Esophagus muscularis mucosa (tissue), 4 donors: ENCODE results near the gene PRKCB.

Source experiments
- EP300 ChIP-seq: sonication (generic); formaldehyde crosslinking; IDR thresholded peaks from one replicate; pipeline ENCODE4 v1.6.1; 2017; ENCODE audit warnings: antibody characterized with exemption
- POLR2A ChIP-seq: fragments of 450-650 bp; IDR thresholded peaks from one replicate; pipeline ENCODE4 v1.6.1; 2017; ENCODE audit warnings: antibody characterized with exemption, moderate library complexity, mild to moderate bottlenecking, low read depth
- TF ChIP-seq, protein P1 (sequence below), 3 experiments: fragments of 200-600 bp in 2 of 3; fragments of 450-650 bp in 1 of 3; sonication (generic) in 2 of 3; IDR thresholded peaks; one replicate each; pipeline ENCODE4 v1.5.1; 2017 to 2019; ENCODE audit warnings: antibody characterized with exemption in 3 of 3, mild to moderate bottlenecking in 2 of 3, moderate library complexity in 1 of 3

- TF ChIP-seq, protein P1, sequence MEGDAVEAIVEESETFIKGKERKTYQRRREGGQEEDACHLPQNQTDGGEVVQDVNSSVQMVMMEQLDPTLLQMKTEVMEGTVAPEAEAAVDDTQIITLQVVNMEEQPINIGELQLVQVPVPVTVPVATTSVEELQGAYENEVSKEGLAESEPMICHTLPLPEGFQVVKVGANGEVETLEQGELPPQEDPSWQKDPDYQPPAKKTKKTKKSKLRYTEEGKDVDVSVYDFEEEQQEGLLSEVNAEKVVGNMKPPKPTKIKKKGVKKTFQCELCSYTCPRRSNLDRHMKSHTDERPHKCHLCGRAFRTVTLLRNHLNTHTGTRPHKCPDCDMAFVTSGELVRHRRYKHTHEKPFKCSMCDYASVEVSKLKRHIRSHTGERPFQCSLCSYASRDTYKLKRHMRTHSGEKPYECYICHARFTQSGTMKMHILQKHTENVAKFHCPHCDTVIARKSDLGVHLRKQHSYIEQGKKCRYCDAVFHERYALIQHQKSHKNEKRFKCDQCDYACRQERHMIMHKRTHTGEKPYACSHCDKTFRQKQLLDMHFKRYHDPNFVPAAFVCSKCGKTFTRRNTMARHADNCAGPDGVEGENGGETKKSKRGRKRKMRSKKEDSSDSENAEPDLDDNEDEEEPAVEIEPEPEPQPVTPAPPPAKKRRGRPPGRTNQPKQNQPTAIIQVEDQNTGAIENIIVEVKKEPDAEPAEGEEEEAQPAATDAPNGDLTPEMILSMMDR (IDR thresholded peaks at IDR 0.05): no peak
- no peak for TF ChIP-seq POLR2A
- no peak for TF ChIP-seq EP300
Measured at GRCh38 chr16:24027466-24027865, 191.7 kb downstream of the PRKCB start.
